GM18526 (cell line): ENCODE results near the gene ME3.

Experiments used
- POLR2A ChIP-seq: IDR thresholded peaks from 3 replicates; pipeline ENCODE4 v1.6.1; 2011; ENCODE audit not compliant: insufficient read length; ENCODE audit errors: extremely low read depth

ME3 gene

GRCh38 chr11:86515297-86516094 lies 156.9 kb downstream of the ME3 start:
- TF ChIP-seq POLR2A: no peak

- TF ChIP-seq POLR2A: no peak
Observed at GRCh38 chr11:86514453-86514852, 158.0 kb downstream of the ME3 start.

- no peak for TF ChIP-seq POLR2A
Observed at GRCh38 chr11:86513746-86514373, 158.6 kb downstream of the ME3 start.

GRCh38 chr11:86513138-86513537 lies 159.3 kb downstream of the ME3 start:
- no peak for TF ChIP-seq POLR2A

GRCh38 chr11:86511086-86511551 lies 161.3 kb downstream of the ME3 start:
- TF ChIP-seq POLR2A: no peak

GRCh38 chr11:86510674-86511073 lies 161.7 kb downstream of the ME3 start:
- no peak for TF ChIP-seq POLR2A

- TF ChIP-seq POLR2A: no peak
Observed at GRCh38 chr11:86510097-86510496, 162.3 kb downstream of the ME3 start.

- no peak for TF ChIP-seq POLR2A
Observed at GRCh38 chr11:86509588-86509974, 162.8 kb downstream of the ME3 start.

- TF ChIP-seq POLR2A: no peak
Observed at GRCh38 chr11:86508604-86509587, 163.5 kb downstream of the ME3 start.

- TF ChIP-seq POLR2A: no peak
Observed at GRCh38 chr11:86507249-86507845, 165.1 kb downstream of the ME3 start.

- TF ChIP-seq POLR2A: no peak
Observed at GRCh38 chr11:86506235-86506634, 166.2 kb downstream of the ME3 start.

- TF ChIP-seq POLR2A: no peak
Observed at GRCh38 chr11:86503131-86503530, 169.3 kb downstream of the ME3 start.

GRCh38 chr11:86502137-86502642 lies 170.2 kb downstream of the ME3 start:
- no peak for TF ChIP-seq POLR2A

- no peak for TF ChIP-seq POLR2A
Observed at GRCh38 chr11:86500500-86501140, 171.8 kb downstream of the ME3 start.

- no peak for TF ChIP-seq POLR2A
Observed at GRCh38 chr11:86499723-86500129, 172.7 kb downstream of the ME3 start.

GRCh38 chr11:86497836-86498235 lies 174.6 kb downstream of the ME3 start:
- no peak for TF ChIP-seq POLR2A
